Peyer's patch (tissue), 4 donors: ENCODE data around the gene SHB. TPM values are rescaled to one million over a fixed set of nuclear protein-coding genes. Genes with fewer than 3 reads are reported as not detected.

Experiments
- DNase-seq, 3 donors: peaks; one replicate each; pipeline ENCODE4 v3.0.0-alpha.2; 2017 to 2019
- H3K27ac ChIP-seq, 4 donors: fragments of 200-600 bp; sonication (generic); one replicate each; pipeline ENCODE4 v1.5.1; 2016 to 2019
- H3K27me3 ChIP-seq, 2 donors: fragments of 200-600 bp; sonication (generic); one replicate each; pipeline ENCODE4 v1.5.1; 2019
- H3K36me3 ChIP-seq, 3 donors: fragments of 200-600 bp; sonication (generic); one replicate each; pipeline ENCODE4 v1.5.1; 2016 to 2019
- H3K4me1 ChIP-seq, 4 donors: fragments of 200-600 bp; sonication (generic); one replicate each; pipeline ENCODE4 v1.5.1; 2016 to 2019
- H3K4me3 ChIP-seq, 4 donors: fragments of 200-600 bp; sonication (generic); 1 replicate in 3 of 4; 2 replicates in 1 of 4; pipeline ENCODE4 v1.5.1; 2016 to 2019; ENCODE audit warnings: mild to moderate bottlenecking in 1 of 4
- H3K9me3 ChIP-seq, 4 donors: fragments of 200-600 bp; sonication (generic); one replicate each; pipeline ENCODE4 v1.5.1; 2016 to 2019; ENCODE audit warnings: mild to moderate bottlenecking in 1 of 4
- POLR2A ChIP-seq, 2 donors: fragments of 450-650 bp; IDR thresholded peaks; one replicate each; pipeline ENCODE4 v1.5.1; 2017; ENCODE audit warnings: antibody characterized with exemption in 2 of 2, mild to moderate bottlenecking in 2 of 2, moderate library complexity in 2 of 2
- total RNA-seq, 4 donors: library from RNA; depleted of rRNA; stranded (reverse); fragments of >200 nt; gene quantifications; one replicate each; pipeline ENCODE4 v1.1.0, GENCODE V29; 2016
- TF ChIP-seq, protein P1 (sequence below), 6 experiments: fragments of 450-650 bp in 4 of 6; fragments of 200-600 bp in 2 of 6; sonication (generic) in 1 of 6; IDR thresholded peaks; one replicate each; pipeline ENCODE4 v1.5.1; 2017 to 2019; ENCODE audit warnings: antibody characterized with exemption in 6 of 6, mild to moderate bottlenecking in 3 of 6, moderate library complexity in 1 of 6

The SHB gene
- total RNA-seq, 4 donors from 2014 or later = 14.5 to 31.1 (median 25.6) TPM

DNA sequence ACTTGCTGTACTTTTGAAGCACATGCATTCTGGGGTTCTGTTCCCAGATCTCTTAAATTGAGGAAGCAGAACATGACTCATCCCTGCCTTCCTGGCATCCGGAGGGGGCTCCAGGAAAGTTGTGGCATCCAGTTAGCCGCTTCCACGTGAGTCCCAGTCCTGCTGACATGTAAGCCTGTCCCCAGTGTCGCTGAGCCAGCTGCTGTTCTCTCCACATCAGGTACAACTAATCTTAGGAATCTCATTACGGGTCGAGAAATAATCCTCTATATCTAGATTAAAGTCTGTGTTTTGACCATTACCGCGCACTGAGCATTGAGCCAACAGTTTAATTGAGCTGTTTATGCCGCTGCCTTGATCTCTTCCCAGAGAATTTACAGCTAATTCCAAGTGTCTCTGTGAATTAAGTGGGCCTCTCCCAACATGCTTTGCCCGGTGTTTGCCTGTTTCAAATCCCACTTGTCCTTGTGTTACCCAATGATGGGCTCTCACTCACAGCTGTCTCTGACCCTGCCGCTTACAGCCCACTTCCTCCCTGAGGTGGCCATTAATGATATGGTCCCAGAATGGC lies 10.5 kb upstream of the SHB start:
- no peaks in the 10 kb centered on the region for H3K4me1 ChIP-seq
- H3K27ac ChIP-seq = no peak overlapping the region
- H3K36me3 ChIP-seq = no peaks in the 10 kb centered on the region
- TF ChIP-seq, protein P1, sequence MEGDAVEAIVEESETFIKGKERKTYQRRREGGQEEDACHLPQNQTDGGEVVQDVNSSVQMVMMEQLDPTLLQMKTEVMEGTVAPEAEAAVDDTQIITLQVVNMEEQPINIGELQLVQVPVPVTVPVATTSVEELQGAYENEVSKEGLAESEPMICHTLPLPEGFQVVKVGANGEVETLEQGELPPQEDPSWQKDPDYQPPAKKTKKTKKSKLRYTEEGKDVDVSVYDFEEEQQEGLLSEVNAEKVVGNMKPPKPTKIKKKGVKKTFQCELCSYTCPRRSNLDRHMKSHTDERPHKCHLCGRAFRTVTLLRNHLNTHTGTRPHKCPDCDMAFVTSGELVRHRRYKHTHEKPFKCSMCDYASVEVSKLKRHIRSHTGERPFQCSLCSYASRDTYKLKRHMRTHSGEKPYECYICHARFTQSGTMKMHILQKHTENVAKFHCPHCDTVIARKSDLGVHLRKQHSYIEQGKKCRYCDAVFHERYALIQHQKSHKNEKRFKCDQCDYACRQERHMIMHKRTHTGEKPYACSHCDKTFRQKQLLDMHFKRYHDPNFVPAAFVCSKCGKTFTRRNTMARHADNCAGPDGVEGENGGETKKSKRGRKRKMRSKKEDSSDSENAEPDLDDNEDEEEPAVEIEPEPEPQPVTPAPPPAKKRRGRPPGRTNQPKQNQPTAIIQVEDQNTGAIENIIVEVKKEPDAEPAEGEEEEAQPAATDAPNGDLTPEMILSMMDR (IDR thresholded peaks at IDR 0.05) = no peak
- TF ChIP-seq POLR2A (IDR thresholded peaks at IDR 0.05) = no peak
- H3K27me3 ChIP-seq = no peaks in the 10 kb centered on the region
- no peaks in the 10 kb centered on the region for H3K9me3 ChIP-seq
- no peak for DNase-seq
- no peak overlapping the region for H3K4me3 ChIP-seq

DNA sequence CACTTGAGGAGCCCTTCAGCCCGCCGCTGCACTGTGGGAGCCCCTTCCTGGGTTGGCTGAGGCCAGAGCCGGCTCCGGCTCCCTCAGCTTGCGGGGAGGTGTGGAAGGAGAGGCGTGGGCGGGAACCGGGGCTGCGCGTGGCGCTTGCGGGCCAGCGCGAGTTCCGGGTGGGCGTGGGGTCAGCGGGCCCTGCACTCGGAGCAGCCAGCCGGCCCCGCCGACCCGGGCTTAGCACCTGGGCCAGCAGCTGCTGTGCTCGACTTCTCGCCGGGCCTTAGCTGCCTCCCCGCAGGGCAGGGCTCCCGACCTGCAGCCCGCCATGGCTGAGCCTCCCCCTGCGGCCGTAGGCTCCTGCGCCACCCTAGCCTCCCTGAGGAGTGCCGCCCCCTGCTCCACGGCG lies 6.2 kb upstream of the SHB start:
- no peak overlapping the region for H3K4me3 ChIP-seq
- no peak overlapping the region for H3K27ac ChIP-seq
- H3K4me1 ChIP-seq = peaks cover 0 to 10% (median 0%) of the 10 kb centered on the region in 4 donors
- no peaks in the 10 kb centered on the region for H3K27me3 ChIP-seq
- DNase-seq = peak in 1 of 3 donors; percentile 38
- TF ChIP-seq, protein P1 (IDR thresholded peaks at IDR 0.05) = no peak
- no peak for TF ChIP-seq POLR2A (IDR thresholded peaks at IDR 0.05)
- H3K36me3 ChIP-seq = no peaks in the 10 kb centered on the region
- no peaks in the 10 kb centered on the region for H3K9me3 ChIP-seq

DNA sequence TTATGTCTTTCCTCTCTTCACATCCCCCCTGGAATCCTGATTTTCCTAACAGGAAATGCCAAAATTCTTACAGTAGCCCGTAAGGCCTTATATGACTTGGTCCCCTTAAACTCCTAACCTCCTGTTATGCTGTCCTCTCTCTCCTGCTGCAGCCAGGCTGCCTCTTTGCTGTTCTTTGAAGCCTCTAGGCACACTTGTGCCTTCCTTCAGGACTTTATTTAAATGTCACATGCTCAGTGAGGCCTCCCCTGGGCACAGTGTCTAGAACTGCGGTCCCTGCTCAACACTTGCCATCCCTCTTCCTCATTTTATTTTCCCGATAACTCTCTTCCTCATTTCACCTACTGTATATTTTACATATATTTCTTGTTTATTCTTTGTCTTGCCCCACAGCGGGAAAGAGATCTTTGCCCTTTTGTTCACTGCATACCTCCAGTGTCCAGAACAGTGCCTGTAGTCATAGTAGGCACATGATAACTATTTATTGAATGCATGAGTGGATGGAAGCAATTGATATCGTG lies 5.5 kb upstream of the SHB start:
- Histone ChIP-seq H3K27ac (peak overlapping the region in 2 of 4 donors; percentile 34 to 40), H3K36me3 (no peaks in the 10 kb centered on the region), H3K27me3 (no peaks in the 10 kb centered on the region), H3K4me3 (no peak overlapping the region), H3K4me1 (peaks cover 0 to 13% (median 0%) of the 10 kb centered on the region in 4 donors), H3K9me3 (no peaks in the 10 kb centered on the region)
- peak in 1 of 3 donors; percentile 45 for DNase-seq
- no peak for TF ChIP-seq POLR2A (IDR thresholded peaks at IDR 0.05)
- TF ChIP-seq, protein P1 (IDR thresholded peaks at IDR 0.05) = no peak

DNA sequence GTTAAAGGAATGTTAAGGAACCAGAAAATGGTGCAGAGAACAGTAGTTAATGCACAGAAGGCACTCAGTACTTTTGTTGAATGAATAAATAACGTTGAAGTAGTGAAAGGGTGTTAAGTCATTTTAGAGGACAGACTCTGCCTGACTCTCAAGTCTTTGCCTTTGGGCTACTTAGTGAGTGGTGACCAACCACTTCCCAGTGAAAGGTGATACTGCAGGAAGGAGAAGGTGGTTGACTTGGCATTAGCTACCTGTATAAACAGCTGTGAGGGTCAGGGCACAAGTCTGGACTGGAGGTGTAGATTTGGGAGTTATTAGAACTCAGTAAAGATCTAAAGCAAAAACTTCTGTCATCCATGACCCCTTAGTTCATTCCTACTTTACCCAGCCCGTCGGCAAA lies 4.9 kb upstream of the SHB start:
- Histone ChIP-seq H3K4me1 (peaks cover 0 to 13% (median 0%) of the 10 kb centered on the region in 4 donors), H3K27me3 (no peaks in the 10 kb centered on the region), H3K27ac (no peak overlapping the region), H3K4me3 (no peak overlapping the region), H3K36me3 (no peaks in the 10 kb centered on the region), H3K9me3 (no peaks in the 10 kb centered on the region)
- TF ChIP-seq POLR2A (IDR thresholded peaks at IDR 0.05) = no peak
- TF ChIP-seq, protein P1 (IDR thresholded peaks at IDR 0.05) = no peak
- no peak for DNase-seq

DNA sequence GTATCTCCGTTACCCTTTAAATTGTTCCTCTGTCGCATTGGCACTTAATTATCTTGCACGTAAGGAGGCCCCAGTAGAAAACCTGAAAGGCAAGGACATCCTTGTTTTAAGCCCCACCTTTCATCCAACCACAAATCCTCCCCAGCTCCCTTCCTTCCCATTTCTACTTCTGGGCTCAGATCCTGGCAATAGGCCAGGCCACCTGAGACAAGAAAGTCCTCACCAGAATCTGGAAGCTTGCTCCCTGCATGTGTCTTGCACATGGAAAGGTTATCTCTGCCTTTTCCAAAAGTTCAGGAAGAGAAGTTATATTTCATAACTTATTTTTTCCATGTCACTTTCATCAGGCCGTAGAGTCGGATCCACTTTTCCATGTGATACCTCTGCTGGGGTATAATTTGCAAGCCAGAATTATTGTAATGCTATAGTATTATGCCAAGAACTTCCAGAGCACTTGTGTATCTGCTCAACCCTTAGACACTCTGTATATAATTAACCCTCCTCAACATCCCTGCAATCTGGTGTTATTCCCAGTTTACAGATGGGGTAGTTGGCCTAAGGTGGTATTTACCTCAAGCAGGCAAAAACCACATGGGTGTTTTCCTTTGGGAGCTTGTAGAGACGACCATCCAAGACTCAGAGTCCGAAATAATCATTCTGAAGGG lies 2.6 kb upstream of the SHB start:
- Histone ChIP-seq H3K4me3 (no peak overlapping the region), H3K9me3 (no peaks in the 10 kb centered on the region), H3K27me3 (no peaks in the 10 kb centered on the region), H3K27ac (no peak overlapping the region), H3K36me3 (no peaks in the 10 kb centered on the region), H3K4me1 (peaks cover 0 to 18% (median 15%) of the 10 kb centered on the region in 4 donors)
- peak in 1 of 3 donors; percentile 39 for DNase-seq
- TF ChIP-seq POLR2A (IDR thresholded peaks at IDR 0.05) = no peak
- TF ChIP-seq, protein P1 (IDR thresholded peaks at IDR 0.05) = no peak
